GM18873 (cell line): ENCODE measurements around the gene TRIM46.
"Not testable (repeated sequence)": the region's sequence is repeated elsewhere in the genome, so short reads cannot be mapped to it uniquely, and the experiment has no call there.

Experiments used
- ATAC-seq: cut with Tn5 transposase; IDR thresholded peaks from one replicate; pipeline ENCODE4 v1.9.1; 2021; ENCODE audit warnings: mild to moderate bottlenecking, moderate library complexity, moderate number of reproducible peaks; ENCODE audit not compliant: unreplicated experiment, low FRiP score

The TRIM46 gene

GRCh38 chr1:155200920-155201319 is 27.3 kb downstream of the TRIM46 start:
- ATAC-seq, result no peak

DNA sequence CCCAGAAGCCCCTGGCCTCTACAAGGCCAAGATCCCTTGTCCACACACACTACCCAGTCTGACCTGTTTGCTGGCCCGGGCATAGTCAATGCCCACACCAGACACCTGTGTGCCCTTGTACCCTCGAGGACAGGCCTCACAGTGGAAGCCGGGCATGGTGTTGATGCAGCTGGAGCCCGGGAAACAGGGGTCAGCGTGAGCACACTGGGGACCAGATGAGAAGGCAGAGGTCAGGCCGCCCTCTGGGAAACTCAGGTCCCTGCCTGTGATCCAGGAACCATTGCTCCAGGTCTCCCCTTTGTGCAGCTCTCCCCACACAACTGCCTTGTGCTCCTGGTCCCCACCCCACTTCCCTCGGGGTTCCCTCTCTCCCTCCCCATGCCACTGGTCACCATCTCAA is 28.5 kb downstream of the TRIM46 start:
- ATAC-seq, result no peak

- ATAC-seq, result no peak
Measured at GRCh38 chr1:155202731-155203515, 29.3 kb downstream of the TRIM46 start.

DNA sequence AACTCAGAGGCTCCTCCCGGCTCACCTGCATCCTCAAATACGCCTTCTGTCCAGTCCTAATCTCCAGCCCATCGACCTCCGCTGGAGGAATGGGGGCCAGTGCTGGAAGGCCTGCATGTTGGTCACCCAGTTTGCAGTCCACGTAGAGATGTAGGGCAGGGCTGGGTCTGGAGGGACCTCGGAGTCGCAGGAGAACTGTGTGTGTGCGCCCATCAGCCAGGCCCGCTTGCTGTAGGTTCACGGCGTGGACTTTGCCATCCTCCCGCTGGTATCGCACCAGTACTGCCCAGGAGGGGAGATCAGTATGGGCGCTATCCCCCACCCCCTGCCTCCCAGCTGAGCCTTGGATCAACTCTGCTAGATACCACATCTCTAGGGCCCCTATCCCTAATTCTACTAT is 31.4 kb downstream of the TRIM46 start:
- ATAC-seq, result no peak

GRCh38 chr1:155205969-155206593 is 32.4 kb downstream of the TRIM46 start:
- no peak for ATAC-seq

GRCh38 chr1:155206891-155207805 is 33.5 kb downstream of the TRIM46 start:
- ATAC-seq, result no peak

DNA sequence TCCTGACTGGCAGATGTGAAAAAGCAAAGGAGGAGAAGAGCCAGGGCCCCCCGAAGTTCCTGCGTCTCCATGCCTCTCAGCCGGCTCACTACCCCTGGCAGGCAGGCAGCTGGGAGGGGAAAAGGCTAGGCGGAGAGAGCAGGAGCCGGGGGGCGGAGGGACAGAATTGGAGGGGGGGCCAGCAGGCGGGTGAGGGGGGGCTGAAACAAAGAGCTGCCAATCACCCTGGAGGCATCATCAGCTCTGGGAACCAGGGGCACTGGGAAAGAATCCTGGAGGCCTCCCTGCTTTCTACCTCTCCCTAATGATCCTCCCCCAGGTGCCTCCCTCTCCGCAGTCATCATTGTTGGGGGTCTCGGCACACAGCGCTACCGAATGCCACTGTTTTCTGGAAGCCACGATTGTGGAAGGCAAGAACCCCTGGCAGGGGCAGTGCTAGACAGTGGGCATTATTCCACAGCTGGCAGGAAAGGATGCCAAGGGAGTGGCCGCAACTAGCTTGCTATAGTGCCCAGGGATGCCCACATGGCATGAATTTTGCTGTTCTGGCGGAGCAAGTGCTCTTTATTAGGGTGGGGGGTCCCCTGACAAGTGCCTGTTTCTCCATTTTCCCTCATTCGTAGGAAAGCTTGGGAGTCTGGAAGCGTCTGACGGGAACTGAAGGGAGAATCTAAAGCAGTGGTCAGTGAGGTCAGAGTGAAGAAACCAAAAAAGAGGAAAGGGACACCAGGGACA is 34.3 kb downstream of the TRIM46 start, which contains the start of gene THBS3:
THBS3 (minus strand) TSS at position 92 of the 735 bp plus-strand sequence; CDS start at position 71, 21 bp downstream.
- no peak for ATAC-seq

GRCh38 chr1:155208541-155209311 is 35.1 kb downstream of the TRIM46 start, which contains the start of gene MTX1:
Gene MTX1 (plus strand): TSS chr1:155208695. CDS start chr1:155208805, 110 bp downstream.
- peak; percentile 58 for ATAC-seq

DNA sequence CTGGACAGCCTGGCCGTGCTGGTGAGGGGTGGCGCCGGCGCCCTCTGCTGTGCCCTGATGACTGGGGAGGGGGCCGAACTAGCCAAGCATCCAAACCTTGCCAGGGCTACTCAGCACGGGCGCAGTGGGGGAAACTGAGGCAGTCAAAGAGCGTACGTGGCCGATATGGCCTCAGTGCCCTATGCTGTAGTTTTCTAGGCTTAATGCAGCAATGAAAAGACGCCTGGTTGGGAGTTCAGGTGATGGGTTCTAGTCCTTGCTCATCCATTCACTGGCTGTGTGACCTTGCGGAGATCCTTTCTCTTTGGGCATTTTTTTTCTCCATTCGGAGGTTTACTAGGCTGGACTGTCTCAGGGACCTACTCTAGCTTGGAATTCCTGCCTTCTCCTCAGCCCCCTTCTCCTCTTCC is 35.7 kb downstream of the TRIM46 start:
- no peak for ATAC-seq

GRCh38 chr1:155210314-155211104 is 36.9 kb downstream of the TRIM46 start:
- ATAC-seq, result no peak

DNA sequence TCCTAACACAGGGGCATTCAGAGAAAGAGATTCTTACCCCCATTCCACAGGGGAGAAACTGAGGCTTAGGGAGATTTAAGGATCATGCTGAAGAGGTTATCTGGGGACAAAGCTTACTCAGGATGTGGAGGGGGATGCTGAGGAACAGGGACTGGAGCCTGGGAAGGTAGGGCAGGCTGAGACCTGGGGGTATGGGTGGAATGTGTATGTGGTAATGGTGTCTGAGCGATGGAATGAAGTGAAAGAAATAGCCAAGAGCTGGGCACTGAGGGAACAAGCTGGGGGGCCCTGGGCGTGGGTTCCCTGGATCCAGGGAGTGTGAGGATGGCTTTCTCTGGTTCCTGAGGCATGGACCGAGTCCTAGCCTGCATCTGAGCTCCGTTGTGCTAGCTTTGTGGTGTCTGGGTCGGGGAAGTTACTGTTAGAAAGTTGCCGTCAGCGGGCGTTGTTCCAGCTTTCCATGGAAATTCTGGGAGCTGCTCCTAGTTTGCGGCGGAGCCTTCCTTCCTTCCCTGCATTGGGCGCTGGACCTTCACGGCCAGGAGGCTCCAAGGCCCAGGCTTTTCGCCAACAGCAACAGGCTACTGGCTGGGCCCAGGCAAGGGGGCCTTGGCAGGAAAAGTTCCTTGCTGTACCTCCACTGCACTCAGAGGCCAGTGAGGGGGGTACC is 37.9 kb downstream of the TRIM46 start:
- not testable (repeated sequence) for ATAC-seq

GRCh38 chr1:155212051-155212440 is 38.4 kb downstream of the TRIM46 start:
- ATAC-seq, result not testable (repeated sequence)

DNA sequence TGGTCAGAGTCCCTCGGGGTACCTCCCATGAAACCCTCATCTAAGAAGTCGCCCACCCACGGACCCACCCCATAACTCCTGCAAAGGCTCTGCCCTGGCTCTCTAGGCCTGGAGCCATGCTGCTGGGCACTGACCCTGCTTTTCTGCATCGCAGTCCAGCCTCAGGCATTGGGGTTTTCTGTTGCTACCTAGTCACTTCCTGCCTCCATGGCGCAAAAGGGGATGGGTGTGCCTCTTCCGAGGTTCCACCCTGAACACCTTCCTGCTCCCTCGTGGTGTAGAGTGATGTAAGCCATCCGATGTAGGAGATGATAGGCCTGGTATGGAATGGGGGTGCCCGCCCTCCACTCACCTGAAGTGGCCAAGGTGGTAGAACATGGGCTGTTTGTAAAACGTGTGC is 41.1 kb downstream of the TRIM46 start:
- ATAC-seq, result not testable (repeated sequence)

DNA sequence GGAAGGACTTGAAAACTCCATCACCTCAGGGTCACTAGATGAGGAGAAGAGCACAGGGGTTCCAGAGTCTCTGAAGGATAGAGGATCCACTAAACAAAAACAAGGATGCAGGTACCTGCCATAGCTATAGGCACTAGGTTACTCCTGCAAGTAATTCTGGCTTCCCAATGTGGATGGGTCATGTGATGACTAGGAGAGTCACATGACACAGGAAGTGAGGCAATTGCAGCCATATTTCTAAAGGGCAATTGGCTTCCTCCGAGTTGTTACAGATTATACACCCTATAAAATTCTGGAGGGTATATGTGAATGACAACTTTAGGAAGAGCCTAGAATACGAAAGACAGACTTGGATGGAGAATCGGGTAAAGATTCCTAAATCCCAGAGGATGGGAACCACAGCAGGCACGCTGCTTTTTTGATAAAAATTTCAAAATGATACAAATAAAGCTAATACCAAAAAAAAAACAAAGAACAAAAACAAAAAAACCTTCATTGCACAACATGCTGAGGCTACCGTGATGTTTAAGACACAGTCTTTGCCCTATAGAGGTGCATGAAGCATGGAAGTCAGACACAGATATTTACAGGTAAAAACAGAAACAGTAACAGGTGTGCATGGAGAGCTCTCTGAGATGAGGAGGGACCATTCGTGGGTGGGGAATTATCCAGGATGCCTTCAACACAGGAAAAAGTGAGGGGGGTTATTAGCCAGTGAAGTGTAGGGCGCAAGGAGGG is 45.4 kb downstream of the TRIM46 start:
- ATAC-seq, result no peak

DNA sequence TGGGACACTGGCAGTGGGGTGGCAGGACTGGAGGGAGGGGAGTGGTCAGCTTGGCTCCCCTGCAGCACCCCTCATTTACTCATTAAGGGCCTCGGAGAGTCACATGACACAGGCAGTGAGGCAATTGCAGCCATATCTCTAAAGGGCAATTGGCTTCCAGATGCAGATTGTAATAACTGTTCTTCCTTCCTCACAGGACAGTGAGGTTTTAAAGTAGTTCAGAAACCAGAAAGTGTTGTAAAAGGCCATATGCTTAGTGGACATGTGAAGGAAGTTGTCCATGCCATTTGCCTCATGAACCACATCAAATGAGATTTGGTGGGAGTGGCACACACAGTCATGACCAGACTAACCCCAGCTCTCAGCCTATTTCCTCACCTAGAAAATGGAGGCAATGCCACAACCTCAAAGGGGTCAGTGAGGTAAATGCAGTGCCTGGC is 46.0 kb downstream of the TRIM46 start:
- ATAC-seq, result no peak

GRCh38 chr1:155220211-155220965 is 46.7 kb downstream of the TRIM46 start:
- not testable (repeated sequence) for ATAC-seq

DNA sequence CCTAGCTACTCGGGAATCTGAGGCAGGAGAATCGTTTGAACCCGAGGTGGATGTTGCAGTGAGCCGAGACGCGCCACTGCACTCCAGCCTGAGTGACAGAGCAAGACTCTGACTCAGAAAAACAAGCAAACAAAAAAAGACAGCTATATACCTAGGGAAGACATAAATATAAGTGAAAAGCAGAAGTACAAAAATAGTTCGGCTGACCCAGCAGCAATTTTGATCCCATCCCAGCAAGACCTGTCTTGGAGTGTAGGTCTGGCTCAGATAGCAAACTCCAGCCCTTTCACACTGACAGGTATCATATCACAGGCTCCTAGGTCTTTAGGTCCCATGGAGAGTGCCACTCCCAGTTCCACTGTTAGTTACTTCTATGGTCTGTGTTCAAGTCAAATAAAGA is 49.4 kb downstream of the TRIM46 start:
- no peak for ATAC-seq
